ENCODE results near the gene ADAMTS13.

- TF ChIP-seq CTCF (IDR thresholded peaks at IDR 0.05) (no peak), POLR2A (IDR thresholded peaks at IDR 0.05) (no peak)
Observed at GRCh38 chr9:133485531-133486260, 63.5 kb downstream of the ADAMTS13 start.
